ENCODE data around the gene PID1.

PID1 gene

GRCh38 chr2:229164545-229165249 is 106.4 kb downstream of the PID1 start:
- peak; percentile 12 to 45 (median 30) for DNase-seq

- no peak for DNase-seq
Measured at GRCh38 chr2:229163893-229164292, 107.2 kb downstream of the PID1 start.

GRCh38 chr2:229162015-229162414 is 109.1 kb downstream of the PID1 start:
- no peak for DNase-seq

GRCh38 chr2:229160984-229161383 is 110.1 kb downstream of the PID1 start:
- no peak for DNase-seq

- no peak for DNase-seq
Measured at GRCh38 chr2:229160180-229160579, 110.9 kb downstream of the PID1 start.

GRCh38 chr2:229159405-229159804 is 111.7 kb downstream of the PID1 start:
- no peak for DNase-seq

GRCh38 chr2:229154381-229154780 is 116.7 kb downstream of the PID1 start:
- no peak for DNase-seq

- no peak for DNase-seq
Measured at GRCh38 chr2:229153951-229154350, 117.1 kb downstream of the PID1 start.

GRCh38 chr2:229153267-229153666 is 117.8 kb downstream of the PID1 start:
- no peak for DNase-seq

- no peak for DNase-seq
Measured at GRCh38 chr2:229152674-229153073, 118.4 kb downstream of the PID1 start.

GRCh38 chr2:229150317-229150716 is 120.8 kb downstream of the PID1 start:
- DNase-seq: no peak

- no peak for DNase-seq
Measured at GRCh38 chr2:229141424-229142025, 129.6 kb downstream of the PID1 start.

GRCh38 chr2:229137639-229138038 is 133.4 kb downstream of the PID1 start:
- no peak for DNase-seq

- no peak for DNase-seq
Measured at GRCh38 chr2:229137066-229137465, 134.0 kb downstream of the PID1 start.

GRCh38 chr2:229133155-229133772 is 137.8 kb downstream of the PID1 start:
- DNase-seq: peak; percentile 25 to 52 (median 42)

- no peak for DNase-seq
Measured at GRCh38 chr2:229132236-229132635, 138.9 kb downstream of the PID1 start.

- DNase-seq: no peak
Measured at GRCh38 chr2:229130522-229130921, 140.6 kb downstream of the PID1 start.

- no peak for DNase-seq
Measured at GRCh38 chr2:229129738-229130371, 141.2 kb downstream of the PID1 start.

GRCh38 chr2:229127471-229127870 is 143.6 kb downstream of the PID1 start:
- DNase-seq: no peak

- no peak for DNase-seq
Measured at GRCh38 chr2:229126066-229126465, 145.0 kb downstream of the PID1 start.

GRCh38 chr2:229124136-229124535 is 147.0 kb downstream of the PID1 start:
- peak in 1 of 4 experiments; percentile 6 for DNase-seq

GRCh38 chr2:229118927-229119326 is 152.2 kb downstream of the PID1 start:
- DNase-seq: no peak

- no peak for DNase-seq
Measured at GRCh38 chr2:229118336-229118735, 152.8 kb downstream of the PID1 start.

GRCh38 chr2:229111744-229112143 is 159.3 kb downstream of the PID1 start:
- no peak for DNase-seq

All from suppressor macrophage (primary cell).